ENCODE results near the gene CEACAM16.
"Not testable (repeated sequence)": the region's sequence is repeated elsewhere in the genome, so short reads cannot be mapped to it uniquely, and the experiment has no call there.

Gene CEACAM16

DNA sequence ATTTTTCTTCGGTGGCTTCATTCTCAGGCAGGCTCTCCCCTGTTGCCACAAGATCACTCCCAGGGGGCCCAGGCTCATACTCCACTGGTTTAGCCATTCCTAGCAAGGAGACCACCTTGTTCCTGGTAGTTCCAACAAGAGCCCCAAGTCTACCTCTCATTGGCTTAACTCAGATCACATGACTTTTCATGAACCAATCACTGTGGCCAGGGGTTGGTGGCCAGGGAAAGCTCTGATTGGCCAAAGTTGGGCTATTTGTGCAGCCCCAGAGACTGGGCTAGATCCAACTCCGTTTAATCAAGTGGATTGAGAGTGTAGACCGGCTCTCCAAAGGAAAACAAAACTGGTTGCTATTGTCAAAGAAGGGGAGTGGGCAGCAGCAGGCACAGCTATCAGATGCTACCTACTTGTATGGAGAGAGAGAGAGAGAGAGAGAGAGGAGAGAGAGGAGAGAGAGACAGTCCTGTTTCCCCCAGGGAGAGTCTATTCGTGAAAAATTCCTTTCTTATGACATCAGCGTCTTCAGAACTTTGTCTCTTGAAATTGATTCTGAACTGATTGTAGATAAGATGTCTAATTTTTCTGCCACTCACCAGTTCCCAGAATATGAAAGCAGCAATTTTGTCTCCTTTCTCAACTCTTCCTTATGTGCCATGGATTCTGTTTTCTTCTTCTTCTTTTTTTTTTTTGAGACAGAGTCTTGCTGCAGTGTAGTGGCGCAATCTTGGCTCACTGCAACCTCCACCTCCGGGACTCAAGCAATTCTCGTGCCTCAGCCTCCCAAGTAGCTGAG is 21.7 kb upstream of the CEACAM16 start:
- peak; percentile 66 for DNase-seq (ENCODE audit: low read depth)

DNA sequence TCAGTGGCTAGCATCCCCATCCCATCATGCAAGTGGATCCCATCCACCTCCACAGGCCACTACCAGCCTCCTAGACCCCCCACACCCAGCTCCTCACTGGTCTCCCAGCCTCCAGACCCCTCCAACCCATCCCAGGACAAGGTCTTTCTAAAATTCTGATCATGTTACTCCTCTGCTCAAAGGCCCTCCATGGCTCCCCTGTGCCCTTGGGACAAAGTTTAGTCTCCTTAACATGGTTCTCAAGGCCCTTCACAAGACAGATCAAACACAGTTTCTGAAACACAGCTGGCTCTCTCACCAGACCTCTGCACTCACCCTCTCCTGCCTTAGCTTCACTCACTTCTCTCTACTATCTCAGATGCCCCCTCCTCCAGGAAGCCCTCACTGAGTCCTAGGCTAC is 18.4 kb upstream of the CEACAM16 start:
- no peak for DNase-seq (ENCODE audit: low read depth)

DNA sequence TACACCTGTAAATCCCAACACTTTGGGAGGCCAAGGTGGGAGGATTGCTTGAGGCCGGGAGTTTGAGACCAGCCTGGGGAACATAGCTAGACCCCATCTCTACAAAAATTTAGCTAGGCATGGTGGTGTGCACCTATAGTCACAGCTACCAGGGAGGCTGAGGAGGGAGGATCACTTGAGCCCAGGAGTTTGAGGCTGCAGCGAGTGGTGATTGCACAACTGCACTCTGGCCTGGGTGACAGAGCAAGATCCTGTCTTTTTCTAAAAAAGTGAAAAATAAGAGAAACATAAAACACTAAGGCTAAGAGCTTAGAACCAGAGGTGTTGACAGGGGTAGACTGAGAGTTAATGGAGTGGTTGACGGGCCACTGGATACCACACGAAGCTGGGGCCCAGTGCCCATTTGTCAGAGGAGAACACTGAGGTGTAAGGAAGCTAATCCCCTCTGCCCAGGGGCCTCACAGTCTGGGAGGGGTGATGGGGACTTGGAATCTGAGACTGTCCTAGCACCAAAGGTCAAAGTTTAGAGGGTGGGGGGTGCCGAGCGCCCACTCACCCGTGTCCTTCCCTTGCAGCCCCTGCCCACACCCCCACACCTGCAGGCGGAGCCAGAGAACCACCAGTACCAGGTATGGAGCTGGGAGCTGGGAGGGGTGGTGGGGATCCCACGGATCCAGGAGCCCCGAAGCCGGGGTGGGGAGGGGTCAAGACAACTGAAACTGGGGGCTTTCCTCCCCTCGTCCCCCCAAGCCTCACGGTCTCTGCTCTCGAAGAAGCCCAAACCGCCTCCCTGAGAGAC is 16.8 kb upstream of the CEACAM16 start:
- no peak for DNase-seq (ENCODE audit: low read depth)

DNA sequence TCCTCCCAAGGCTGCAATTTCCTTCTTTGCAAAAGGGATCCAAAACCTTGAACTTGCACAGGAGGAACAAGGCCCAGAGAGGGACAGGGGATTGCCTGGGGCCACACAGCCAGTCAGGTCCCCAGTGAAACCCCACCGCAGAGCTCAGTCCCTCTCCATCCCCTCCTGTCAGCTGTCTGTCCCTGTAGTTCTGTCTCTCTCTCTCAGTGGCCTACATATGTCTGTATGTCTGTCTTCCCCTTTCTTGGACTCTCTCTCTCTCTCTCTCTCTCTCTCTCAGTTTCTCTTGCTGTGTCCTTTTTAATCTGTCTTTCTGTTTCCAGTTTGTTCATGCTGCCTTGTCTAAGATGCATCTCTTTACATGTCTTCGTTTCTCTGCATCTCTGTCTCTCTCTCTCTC is 16.1 kb upstream of the CEACAM16 start:
- no peak for DNase-seq (ENCODE audit: low read depth)

DNA sequence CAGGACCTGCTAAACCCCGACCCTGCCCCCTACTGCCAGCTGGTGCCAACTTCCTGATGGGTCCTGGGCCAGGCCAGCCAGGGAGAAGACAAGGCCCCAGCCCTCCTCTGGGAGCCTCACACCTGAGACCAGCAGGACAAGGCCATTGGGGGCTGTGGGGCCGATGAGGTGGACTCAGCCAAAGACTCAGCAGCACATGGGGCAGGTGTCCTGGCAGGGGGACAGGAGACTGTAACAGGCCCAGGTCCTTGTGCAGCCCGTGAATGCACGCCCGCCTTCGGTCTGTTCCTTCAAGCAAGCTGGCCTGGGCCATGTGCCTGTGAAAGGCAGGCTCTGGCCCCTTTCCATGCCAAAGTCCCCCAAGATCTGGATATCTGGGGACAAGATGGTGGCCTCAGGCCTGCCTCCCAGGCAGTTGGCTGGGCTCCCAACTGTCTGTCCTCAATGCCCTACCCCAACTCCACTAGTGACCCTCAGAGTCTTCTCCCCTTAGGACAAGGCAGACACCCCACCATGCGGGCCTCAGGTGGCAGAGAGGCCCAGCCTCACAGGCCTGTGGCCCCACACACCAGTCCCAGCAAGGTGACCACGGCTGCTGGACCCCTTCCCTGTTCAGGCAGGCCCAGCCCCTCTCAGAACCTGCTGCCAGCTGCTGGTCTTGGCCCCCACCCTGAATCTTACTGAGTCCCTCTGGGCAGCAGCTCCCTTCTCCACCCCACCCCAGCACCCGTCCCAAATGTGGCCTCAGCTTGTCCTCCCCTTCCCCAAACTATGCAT is 15.3 kb upstream of the CEACAM16 start:
- DNase-seq (ENCODE audit: low read depth) = no peak

DNA sequence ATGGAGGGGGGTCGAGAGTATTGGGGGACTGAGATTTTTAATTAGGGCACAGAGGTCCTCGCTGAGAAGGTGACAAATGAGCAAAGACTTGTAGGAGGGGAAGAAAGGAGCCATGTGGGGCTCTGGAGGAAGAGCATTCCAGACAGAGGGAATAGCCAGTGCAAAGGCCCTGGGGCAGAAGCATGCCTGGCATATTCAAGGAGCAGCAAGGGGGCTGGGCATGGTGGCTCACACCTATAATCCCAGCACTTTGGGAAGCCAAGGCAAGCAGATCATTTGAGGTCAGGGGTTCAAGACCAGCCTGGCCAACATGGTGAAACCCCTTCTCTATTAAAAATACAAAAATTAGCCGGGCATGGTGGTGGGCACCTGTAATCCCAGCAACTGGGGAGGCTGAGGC is 14.6 kb upstream of the CEACAM16 start:
- not testable (repeated sequence) for DNase-seq (ENCODE audit: low read depth)

DNA sequence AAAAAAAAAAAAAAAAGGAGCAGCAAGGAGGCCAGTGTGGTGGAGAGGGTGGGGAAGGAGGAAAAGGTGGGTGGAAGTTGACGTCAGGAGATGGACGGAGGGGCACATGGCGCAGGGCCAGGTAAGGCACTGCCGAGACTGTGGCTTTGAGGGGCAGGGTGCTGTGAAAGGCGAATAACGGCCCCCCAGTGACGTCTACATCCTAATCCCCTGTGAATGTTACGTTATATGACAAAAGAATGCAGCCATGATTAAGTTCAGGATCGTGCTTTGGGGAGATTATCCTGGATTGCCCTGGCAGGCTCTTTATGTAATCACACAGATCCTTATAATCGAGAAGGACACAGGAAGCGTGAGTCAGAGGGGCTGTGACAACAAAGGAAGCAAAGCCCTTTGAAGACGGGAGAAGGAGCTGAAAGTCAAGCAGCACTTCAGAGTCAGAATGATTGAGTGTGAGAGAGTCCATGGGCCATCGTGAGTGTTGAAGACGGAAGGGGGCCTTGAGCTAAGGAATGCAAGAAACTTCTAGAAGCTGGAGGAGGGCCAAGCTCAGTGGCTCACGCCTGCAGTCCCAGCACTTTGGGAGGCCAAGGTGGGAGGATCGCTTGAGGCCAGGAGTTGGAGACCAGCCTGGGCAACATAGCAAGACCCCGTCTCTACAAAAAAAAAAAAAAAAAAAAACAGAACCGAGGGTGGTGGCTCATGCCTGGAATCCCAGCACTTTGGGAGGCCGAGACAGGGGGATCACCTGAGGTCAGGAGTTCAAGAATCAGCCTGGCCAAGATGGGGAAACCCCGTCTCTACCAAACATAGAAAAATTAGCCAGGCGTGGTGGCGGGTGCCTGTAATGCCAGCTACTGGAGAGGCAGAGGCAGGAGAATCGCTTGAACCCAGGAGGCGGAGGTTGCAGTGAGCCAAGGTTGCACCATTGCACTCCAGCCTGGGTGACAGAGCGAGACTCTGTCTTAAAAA is 13.8 kb upstream of the CEACAM16 start:
- peak; percentile 61 for DNase-seq (ENCODE audit: low read depth)

DNA sequence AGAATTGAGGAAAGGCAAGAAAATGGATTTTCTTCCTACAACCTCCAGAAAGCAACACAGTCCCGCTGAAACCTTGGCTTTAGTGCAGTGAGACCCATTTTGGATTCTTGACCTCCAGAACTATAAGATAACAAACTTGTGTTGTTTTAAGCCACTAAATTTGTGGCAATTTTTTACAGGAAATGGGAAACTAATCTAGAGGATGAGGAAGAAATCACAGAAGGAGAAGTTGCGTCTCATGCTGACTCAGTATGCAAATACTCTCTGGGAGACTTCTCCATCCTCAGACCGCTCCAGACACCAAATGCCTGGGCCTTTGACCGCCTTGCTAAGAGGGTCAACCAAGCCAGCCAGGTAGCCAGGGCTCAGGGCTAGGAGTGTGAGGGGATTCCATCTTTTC is 13.1 kb upstream of the CEACAM16 start:
- no peak for DNase-seq (ENCODE audit: low read depth)

DNA sequence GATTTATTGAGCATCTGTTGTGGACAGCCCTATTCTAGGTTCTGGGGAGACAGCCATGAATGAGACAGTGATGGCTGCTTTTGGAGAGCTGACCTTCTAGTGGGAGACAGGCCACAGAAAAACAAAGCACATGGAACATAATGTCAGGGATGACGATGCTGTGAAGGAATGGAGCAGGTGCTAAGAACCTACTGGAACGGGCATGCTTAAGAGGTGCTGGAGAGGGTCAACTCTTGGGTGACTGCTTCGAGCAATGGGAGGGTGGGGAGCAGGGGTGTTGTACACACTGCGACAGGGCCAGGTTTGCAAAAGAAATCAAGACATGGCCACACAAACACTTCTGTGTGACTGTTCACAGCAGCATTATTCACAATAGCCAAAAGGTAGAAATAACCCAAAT is 12.1 kb upstream of the CEACAM16 start:
- no peak for DNase-seq (ENCODE audit: low read depth)

DNA sequence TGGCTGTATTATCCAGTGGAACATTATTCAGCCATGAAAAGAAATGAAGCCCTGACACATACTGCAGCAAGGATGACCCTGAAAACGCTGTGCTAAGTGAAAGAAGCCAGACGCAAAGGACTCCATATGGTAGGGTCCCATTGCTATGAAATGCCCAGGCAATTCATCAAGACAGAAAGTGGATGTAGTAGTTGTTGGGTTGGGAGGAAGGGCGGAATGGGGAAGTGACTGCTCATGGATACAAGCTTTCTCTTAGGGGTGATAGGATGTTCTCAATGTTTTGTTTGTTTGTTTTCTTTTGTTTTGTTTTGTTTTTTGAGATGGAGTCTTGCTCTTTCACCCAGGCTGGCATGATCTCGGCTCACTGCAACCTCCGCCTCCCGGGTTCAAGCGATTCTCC is 11.1 kb upstream of the CEACAM16 start:
- no peak for DNase-seq (ENCODE audit: low read depth)

DNA sequence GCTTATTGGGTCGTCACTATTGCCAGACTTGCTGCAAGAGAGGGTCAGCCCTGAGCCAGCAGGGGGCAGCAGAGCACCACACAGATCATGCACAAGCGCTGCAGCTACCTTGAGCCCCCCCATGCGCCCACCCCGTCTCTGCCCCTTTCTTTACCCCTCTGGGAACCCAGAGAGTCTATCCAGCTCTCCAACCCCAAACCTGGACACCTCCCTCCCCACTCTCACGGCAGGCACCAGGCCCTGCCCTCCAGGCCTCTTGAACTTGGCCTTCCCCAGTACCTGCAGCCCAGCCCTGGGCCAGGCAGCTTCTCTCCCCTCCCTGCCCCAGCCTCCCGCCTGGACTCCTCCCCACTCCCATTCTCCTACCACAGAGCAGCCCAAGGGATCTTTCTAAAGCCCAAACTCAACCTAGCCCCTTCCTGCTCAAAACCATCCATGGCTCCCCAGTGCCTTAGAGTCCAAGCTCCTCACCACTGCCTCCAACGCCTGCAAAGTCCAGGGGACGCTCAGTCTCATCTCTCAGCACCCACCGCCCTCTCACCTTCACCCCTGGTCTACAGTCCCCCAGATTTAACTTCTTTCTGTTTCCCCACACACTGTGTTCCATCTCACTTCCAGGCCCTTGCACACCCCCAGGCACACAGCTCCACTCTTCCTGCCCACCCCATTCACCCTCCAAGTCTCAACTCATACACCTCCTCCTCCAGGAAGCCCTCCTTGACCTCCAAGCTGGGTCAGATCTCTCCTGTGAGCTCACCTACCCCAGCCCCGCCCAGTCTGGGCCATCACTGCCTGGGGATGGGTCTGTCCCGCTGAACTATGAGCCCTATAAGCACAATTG is 9.4 kb upstream of the CEACAM16 start:
- DNase-seq (ENCODE audit: low read depth) = no peak

DNA sequence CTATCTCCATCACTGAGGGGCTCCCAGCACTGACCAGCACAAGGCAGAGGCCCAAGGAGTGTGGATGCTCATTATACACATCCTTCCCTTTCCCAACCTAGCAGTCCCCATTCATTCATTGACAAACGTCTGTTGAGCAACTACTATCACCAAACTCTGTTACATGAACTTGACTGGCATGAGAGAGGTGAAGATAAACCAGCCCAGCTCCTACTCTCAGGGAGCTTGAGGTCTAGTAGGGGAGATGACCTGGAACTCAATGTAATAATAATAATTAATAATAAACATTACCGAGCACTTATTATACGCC is 8.9 kb upstream of the CEACAM16 start:
- no peak for DNase-seq (ENCODE audit: low read depth)

DNA sequence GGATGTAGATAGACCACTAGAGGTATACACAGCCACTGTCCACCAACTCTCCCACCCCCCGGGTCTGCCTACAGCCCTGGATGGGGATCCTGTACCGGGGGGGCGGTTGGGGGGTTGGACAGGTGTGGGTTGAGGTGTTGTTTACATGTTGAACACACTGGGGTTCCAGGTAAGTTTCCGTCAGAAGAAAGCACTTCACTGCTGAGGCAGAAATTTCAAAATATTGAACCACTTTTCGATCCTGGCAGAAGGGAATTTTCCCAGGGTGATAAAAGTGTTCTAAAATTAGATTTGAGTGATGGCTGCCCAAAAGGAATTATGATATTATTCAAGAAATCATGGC is 6.6 kb upstream of the CEACAM16 start:
- no peak for DNase-seq (ENCODE audit: low read depth)

DNA sequence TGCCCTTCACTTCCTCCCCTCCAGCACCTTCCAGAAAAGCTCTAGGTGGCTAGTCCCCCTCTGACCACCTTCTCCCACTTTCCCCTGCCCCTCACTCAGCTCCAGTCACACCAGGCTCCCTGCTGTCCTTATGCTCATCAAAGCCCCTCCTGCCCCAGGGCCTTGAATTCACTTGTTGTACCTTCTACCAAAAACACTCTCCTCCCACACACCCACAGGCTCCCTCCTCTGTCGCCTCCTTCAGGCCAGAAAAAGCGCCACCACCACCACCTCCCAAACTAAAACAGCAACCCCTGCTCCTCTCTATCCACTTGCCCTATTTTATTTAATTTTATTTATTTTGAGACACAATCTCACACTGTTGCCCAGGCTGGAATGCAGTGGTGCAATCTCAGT is 4.8 kb upstream of the CEACAM16 start:
- DNase-seq (ENCODE audit: low read depth) = no peak

DNA sequence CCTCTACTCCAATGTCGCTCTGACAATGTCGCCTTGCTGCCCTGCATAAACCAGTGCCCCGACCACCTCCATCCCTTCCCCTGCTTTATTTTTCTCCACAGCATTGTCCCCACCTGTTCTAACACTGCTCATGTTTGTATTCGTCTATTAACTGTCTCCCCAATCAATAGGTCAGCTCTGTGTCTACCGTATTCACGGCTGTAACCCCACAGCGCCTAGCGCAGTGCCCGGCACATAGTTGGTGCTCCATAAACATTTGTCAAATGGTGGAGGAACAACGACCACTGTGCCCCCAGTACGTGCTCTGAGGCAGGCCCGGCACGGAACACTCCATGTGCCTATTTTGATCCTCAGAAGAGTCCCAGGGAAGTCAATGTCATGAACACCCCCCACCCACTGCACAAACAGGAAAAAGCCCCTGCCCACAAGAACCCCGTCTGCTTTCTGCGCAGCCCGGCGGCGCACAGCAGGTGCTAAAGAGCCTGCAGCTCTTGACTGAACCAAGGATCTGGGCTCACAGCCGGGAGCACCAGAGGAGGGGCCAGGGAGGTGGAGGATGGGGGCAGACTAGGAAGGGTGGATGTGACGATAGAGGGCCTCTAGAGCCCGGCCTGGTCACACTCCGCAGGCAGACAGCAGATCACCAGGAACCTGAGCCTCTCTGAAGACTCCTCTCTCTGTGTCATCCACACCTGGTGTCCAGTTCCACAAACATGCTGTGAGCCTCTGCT is 1.8 kb upstream of the CEACAM16 start:
- no peak for DNase-seq (ENCODE audit: low read depth)

DNA sequence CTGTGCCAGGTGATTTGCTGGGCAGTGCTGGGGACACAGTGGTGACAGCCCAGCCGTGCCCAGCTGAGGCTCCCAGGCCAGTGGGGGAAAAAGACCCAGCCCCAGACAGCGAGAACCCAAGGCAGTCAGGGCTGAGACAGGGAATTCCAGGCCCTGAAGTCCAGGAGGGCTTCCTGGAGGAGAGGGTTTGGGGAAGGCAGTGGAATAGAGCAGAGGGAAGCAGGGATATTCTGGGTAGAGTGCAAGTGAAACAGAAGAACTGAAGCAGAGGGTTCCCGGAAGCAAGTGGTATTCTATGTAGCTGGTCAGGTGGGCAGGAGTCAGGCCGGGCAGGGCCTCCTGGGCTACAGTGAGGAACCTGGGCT is 1.3 kb upstream of the CEACAM16 start:
- no peak for DNase-seq (ENCODE audit: low read depth)

DNA sequence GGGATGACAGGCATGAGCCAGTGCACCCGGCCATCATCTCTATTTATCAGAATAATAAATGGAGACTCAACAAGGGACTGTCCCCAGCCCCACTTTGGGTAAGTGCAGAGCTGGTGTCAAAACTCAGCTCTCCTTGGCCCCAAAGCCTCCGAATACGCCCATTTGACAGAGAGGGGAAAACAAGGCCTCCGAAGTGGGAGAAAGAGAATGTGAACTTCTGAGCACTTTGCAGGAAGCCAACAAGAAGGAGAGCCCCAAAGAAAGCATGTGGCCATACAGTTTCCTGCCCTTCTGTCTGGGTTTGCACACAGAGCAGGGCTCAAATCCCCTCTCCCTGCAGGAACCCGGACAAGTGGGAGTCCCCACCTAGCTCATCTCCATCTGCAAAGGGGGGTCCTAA is 1.6 kb downstream of the CEACAM16 start:
- DNase-seq (ENCODE audit: low read depth) = no peak

DNA sequence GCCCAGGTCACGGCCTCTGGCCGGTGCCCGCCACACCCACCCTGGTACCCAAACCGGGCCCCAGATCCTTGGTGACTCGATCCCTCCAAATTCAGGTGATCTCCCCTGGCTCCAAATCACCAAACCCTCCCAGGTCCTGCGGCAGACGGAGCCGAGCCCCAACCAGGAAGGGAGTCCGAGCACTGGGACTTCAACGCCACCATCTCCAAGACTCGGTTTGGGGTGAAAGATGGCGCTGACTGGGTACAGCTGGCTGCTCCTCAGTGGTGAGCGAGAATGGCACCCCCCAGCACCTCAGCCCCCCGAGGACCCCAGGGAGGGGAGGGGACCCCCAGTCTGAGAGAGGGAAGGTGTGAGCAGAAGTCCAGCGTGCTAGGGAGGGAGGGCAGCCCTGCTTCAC is 2.3 kb downstream of the CEACAM16 start:
- no peak for DNase-seq (ENCODE audit: low read depth)

DNA sequence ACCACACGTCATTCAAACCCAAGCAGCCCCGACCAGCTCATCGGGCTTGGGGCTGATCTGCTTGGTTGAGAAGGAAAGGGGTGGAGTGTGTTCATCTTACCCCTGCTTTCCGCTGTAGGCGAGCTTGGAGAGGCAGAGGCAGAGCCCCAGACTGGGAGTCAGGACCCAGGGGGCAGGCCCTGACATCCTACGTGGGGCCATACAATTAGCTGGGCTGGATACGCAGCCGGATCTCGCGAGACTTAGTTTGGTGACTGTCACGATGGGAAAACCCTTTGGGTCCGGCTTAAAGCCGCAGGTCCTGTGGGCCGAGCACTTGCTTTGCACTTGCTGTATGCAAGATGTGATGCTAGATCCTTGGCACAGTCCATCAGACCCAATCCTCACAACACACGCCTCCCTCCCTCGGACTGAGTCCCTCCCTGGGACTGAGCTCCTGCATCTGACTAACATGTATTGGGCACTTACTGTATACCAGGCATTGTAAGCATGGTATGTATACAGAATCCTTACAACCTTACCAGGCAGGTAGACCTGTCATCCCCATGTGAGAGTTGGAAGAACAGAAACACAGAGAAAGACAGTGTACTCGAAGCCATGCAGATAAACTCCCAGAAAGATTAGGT is 3.7 kb downstream of the CEACAM16 start:
- no peak for DNase-seq (ENCODE audit: low read depth)
